NCI-H345 (cell line): Measurements from ENCODE around the gene TRAPPC10.
"Not testable (repeated sequence)": the region's sequence is repeated elsewhere in the genome, so short reads cannot be mapped to it uniquely, and the experiment has no call there.

Experiments
- DNase-seq: peaks from one replicate; lab custom pipeline; 2025; lab: John Stamatoyannopoulos, UW

TRAPPC10 gene

DNA sequence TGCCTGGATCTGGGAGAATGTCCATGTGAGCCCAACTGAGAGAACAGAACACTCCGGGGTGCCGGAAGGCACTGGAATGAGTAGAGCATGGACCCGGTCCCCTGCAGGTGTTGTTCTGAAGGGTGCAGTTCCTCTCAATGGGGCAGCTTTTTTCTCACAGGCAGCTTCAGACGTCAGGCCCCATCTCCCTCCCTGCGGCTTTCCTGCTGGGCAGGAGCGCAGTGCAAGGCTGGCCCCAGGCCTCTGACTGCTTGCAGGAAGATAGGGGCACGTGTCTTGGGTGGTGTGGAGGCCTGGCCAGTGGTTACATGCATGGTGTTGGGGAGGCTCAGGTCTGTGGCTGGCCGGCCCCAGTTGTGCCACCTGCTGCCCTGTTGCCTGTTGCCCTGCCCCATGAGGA, 131.9 kb downstream of the TRAPPC10 start:
- not testable (repeated sequence) for DNase-seq

DNA sequence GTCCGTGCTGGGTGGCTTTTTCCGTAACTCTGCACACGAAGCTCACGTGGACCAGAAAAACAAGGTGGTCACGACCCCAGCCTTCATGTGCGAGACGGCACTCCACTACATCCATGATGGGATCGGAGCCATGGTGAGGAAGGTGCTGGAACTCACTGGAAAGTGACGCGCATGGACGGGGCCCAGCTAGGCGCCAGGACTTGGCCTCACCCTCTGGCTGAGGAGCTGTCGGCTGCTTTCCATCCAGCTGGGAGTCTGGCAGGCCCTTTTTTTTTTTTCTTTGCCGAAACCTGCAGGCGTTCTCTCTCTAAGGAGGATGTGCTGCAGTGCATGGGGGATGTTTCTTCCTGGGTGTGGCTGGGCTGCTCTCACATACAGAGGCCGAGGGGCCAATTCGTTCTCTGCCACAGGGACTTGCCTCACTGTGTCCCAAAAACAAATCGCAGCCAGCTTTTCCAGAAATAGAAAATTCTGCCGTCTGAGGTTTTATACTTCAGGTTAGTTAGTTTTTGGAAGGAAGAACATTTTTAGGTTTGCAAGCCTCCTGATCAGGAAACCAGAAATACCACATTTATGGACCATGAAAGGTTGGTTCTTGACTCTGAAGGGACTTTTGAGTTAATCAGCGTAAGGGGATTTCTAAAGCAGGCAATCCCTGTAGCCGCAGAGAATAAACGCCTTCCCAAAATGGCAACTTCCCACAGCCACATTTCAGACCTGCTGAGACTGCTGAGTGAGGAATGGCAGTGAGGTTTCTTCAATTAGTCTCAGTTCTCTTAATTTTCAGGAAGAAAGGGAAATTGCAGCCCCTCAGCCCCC, 132.9 kb downstream of the TRAPPC10 start:
- DNase-seq = not testable (repeated sequence)

DNA sequence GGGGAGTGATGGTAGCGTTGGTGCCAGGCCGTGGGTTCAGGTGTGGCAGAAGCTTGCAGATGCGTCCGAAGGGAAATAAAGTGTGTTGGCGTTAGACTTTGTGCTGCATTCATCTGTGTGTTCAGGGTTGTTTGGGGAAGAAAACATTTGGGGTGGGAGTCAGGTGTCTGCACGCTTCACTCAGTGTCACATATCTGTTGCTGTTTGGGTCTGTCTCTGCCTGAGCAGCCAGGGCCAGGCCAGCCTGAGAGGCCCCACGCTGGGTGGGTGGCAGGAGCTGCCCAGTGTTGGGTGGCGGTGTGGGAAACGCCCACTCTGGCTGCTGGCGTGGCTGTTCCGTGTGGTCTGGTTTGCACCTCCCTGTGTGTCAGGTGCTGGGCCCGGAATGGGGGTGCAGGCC, 133.5 kb downstream of the TRAPPC10 start:
- not testable (repeated sequence) for DNase-seq

- not testable (repeated sequence) for DNase-seq
These were observed 135.0 kb downstream of the TRAPPC10 start for GRCh38 chr21:44147108-44147507.

DNA sequence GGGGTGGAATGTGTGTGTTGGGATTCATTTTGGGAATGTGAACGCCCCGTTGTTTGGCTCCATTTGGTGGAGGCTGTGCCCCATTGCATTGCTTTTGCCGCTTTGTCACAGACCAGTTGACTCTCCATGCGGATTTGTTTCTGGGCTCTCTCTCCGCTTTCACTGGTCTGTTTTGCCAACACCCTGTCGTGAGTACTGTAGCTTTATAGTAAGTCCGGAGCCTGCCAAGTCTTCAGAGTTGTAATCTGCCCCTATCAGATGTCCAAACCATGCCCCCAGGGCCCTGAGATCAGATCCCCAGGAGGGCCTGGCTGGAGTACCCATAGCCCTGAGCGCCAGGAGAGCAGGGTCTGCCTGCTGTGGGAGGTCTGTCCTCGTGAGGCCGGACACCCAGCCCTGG, 138.1 kb downstream of the TRAPPC10 start:
- not testable (repeated sequence) for DNase-seq

DNA sequence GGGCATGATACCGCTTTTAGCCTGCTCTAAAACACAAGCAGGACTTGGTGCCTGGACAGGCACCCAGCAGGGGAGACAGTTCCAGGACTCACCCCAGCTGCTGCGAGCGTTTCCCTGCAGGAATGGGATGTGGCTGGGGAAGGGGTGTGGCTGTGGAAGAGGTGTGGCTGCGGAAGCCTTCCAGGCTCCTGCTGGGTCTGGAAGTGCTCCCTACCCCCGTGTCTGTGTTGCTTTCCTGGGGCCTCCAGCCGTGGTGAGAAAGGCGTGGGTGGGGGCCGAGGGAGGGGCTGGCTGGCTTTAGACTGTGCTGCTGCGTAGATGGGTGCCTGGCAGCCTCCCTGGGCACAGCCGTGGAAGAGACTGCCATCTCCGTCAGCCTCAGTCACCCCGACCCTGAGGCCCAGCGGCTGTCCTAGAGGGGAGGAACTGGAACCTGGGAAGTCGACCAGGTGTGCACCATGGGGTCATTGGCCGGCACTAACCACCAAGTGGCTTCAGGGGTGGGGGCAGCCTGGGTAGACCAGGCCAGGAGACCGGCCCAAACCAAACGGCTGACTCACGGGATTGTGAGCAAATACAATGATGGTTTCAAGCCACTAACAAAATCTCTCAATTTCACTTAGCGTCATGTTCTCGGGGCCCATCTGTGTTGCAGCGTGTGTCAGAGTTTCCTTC, 141.2 kb downstream of the TRAPPC10 start:
- DNase-seq = not testable (repeated sequence)

GRCh38 chr21:44153889-44154228, 141.8 kb downstream of the TRAPPC10 start:
- DNase-seq = not testable (repeated sequence)

DNA sequence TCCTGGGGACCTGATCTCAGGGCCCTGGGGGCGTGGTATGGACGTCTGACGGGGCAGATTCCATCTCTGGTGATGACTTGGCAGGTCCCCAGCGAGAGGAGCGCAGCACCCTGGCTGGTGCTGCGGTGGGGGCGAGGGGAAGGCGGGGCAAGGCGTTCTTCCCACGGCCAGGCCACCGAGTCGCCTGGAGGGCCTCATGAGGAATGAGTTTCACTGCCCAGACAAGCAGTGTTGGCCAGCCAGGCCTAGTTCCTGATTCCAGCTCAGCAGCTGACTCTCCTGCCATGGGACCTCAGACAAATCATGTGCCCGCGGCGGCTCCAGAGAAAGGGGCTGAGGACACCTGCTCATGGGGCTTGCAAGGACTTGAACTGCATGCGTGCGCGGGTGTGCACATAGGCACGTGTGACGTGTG, 142.7 kb downstream of the TRAPPC10 start:
- DNase-seq = not testable (repeated sequence)

GRCh38 chr21:44155231-44155993, 143.3 kb downstream of the TRAPPC10 start:
- not testable (repeated sequence) for DNase-seq

DNA sequence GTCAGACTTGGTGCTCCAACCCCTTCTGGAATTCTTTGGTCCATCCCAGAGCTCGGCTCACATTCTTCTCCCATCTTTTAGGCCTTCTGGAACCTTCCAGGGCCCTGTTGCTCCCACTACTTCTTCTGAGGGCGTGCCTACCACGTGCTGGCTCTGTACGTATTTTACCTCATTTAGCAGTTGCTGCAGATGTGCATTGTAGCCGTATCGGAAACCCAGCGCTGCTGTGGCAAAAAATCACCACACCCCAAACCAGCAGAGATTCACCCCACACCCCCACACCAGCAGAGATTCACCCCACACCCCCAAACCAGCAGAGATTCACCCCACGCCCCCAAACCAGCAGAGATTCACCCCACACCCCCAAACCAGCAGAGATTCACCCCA, 143.9 kb downstream of the TRAPPC10 start:
- not testable (repeated sequence) for DNase-seq
